CD4-positive, alpha-beta T cell treated with Interleukin-17A for 4 hours (primary cell): ENCODE measurements around the gene RBM20.

Source experiments
- DNase-seq: peaks from one replicate; pipeline ENCODE4 v3.0.0-alpha.2; 2020; ENCODE audit warnings: mixed read lengths

RBM20 gene

GRCh38 chr10:110841767-110842267 lies 197.7 kb downstream of the RBM20 start:
- DNase-seq: no peak

- no peak for DNase-seq
Observed at GRCh38 chr10:110842326-110842904, 198.3 kb downstream of the RBM20 start.

DNA sequence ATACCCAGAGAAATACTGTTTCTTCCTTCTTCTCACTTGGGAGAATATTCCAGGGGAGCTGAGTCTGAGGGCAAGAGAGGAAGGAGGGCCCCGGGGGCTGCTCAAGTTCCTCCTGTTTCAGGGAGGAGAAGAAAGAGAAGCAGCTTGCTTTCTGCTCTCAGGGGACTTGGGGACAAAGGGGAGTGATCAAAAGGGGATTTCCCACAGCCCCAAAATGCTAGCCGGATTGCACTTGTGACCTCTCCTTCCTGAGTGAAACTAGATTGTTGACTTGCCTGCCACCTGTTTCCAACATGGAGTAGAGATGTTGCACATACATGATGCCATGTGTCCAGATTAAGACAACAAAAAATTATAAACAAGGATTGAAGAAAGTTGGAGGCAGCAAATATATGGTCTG lies 198.9 kb downstream of the RBM20 start:
- DNase-seq: peak; percentile 55

GRCh38 chr10:110843796-110844616 lies 199.9 kb downstream of the RBM20 start:
- no peak for DNase-seq

DNA sequence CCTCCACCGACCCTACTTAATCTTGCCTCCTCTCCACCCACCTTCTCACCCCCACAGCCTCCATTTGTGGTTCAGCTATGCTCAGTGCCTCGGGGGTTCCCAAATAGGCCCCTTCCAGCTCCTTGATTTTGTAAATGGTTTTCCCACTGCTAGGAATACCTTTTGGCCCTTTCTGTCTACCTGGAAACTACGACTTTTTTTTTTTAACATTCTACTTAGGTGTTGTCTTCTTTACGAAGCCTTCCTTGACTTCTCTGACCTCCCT lies 200.4 kb downstream of the RBM20 start:
- no peak for DNase-seq

DNA sequence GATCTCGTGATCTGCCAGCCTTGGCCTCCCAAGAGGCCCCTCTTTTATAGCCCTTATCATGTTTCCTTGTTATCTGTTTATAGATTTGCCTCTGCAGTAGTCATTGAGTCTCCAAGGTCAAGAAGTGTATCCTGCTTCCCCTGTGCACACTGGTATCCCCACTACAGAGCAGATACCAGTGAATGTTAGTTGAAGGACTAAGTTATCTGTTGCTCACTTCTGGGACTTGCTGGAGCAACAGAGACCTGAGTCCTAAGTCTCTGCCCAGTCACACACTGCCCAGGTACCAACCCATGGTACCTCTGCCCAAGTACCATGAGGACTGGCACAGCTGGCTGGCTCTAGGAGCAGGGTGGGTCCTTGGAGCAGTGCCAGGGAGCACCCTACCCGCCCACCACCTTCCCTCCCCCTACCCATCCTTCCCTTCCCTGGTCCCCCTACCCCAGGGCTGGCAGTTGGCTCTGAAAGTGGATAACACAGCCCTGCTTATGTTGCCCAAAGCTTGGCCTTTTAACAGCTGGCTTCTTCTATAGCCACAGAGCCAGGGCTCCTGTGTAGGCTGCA lies 201.1 kb downstream of the RBM20 start:
- no peak for DNase-seq

- no peak for DNase-seq
Observed at GRCh38 chr10:110845756-110846620, 201.9 kb downstream of the RBM20 start.

DNA sequence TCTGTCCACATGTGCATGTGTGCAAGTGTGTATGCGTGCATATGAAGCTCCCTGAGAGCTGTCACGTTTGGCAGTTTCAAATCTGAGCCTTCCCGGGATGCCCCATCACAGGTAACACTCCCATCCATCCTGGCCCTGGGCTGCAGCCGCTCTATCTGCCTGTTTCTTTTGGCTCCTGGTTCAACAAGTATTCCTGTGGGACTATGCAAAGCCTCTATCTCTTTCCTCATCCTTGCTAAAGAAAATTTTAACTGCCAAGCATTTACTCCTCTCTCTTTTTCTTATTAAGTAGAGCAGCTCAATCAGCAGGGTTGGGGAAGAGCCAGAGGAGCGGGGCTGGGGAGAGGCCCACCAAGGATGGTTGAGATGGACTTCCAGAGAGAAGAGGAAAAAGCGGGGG lies 203.2 kb downstream of the RBM20 start:
- no peak for DNase-seq

DNA sequence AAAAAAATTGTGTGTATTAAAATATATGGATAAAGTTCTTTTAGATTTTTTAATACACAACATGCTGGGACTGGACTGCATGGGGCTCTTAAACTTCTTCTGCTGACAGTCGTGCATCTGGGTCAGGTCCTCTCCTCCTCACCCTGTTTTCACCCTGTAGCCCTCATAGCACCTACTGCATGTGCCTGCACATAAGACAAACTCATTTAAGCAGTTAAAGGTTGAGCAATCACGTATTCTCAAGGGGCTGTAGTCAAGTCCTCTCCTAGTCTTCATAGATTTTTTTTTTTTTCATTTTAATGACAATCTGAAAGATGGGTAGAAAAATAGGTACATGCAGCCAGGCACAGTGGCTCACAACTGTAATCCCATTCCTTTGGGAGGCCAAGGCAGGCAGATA lies 204.0 kb downstream of the RBM20 start:
- no peak for DNase-seq

DNA sequence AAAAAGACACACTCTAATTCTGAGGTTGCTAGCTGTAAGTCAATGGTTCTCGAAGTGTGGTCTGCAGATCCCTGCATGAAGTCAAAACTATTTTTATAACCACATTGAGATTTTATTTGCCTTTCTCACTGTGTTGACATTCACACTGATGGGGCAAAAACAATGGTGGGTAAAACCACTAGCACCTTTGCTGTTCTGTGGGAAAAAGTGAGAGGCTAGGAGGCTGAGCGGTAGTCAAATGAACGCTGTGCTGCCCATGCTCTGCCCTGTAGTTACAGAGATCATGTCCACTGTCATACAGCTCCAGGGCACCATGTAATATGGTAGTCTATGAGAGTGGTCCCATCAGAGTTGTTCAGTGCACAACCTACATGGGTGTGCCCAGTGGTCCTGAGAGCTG lies 206.0 kb downstream of the RBM20 start:
- DNase-seq: no peak

DNA sequence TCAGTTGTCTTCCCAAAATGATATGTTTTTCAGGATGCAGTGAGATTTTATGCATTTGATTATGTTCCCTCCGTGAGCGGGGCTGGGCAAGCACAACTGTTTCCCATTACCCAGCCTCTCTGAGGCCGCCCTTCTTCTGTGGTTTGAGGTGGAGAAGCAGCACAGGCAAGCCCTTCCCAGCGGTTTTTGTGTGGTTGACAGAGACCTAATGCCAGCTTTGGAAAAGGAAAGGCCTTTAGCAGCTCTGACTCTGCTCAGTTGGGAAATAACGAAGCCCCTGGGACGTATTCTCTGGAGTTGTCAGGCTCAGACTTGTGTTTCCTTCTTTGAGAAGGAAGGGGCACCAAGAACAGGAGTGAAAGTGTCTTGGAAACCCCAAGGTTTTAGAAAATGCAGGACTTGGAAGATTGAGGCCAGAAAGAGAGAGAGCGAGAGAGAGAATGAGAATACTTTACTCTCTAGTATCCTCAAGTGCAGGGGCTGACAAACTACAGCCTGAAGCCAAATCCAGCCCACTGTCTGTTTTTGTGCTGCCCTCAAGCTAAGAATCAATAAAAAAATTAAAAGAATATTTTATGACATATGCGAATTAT lies 207.0 kb downstream of the RBM20 start:
- DNase-seq: peak; percentile 52

GRCh38 chr10:110852255-110852896 lies 208.2 kb downstream of the RBM20 start:
- peak; percentile 36 for DNase-seq

- no peak for DNase-seq
Observed at GRCh38 chr10:110852947-110853346, 208.8 kb downstream of the RBM20 start.

GRCh38 chr10:110853921-110854605 lies 209.9 kb downstream of the RBM20 start:
- DNase-seq: no peak

GRCh38 chr10:110857265-110858171 lies 213.4 kb downstream of the RBM20 start:
- DNase-seq: peak; percentile 48

GRCh38 chr10:110858297-110858934 lies 214.3 kb downstream of the RBM20 start:
- DNase-seq: no peak

- DNase-seq: no peak
Observed at GRCh38 chr10:110859206-110859972, 215.3 kb downstream of the RBM20 start.

DNA sequence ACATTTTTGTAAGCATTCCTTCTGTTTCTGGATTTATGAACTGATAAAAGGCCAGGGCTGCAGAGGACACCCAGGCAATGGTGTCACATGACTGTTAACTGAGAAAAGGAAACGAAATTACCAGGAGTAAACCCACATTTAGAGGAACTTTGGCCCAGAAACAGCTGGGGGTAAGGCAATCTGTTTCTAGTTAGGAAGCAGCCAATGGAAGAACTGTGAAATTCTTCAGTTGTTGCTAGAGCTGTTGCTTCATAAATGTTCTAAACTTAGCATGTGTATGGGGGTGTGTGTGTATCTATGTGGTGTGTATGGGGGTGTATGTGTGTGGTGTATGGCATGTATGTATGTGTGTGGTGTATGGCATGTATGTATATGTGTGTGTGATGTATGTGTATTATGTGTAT lies 215.8 kb downstream of the RBM20 start:
- no peak for DNase-seq

DNA sequence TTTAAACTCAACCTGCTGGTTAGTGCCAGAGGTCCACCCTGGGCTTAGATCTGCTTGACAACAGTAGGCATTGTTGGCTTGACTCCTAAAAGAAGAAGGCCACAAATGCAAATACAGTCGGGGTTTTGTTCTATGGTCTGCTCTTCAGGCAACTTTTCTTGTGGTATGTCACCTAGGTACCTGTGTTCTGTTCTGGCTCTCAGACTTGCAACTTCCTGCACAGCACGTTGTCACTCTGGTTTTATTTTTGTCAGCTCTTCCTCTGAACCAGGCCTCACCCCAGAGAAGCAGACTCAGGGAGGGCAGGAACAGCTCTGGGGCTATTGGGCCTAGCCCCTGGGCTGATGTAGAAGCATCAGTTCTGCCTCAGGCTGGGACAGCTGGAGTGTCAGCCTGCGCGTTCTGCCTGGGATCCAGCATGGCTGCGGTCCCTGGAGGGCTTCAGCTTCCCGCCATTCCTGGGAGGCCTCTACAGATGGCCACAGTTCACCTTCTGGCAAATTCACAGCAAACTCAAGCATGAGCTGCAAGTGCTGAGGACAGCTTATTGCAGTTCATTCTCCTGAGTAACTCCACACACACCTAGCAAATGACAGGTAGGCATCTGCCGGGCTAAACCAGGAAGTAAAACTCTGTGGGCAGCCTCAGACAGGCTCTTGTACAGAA lies 216.6 kb downstream of the RBM20 start:
- peak; percentile 73 for DNase-seq
